IMR-90 (cell line): Measurements from ENCODE around the gene ATRX. TPM values are rescaled to one million over a fixed set of nuclear protein-coding genes. Genes with fewer than 3 reads are reported as not detected.

Source experiments
- ATAC-seq: fragments of 200-7000 bp; cut with Tn5 transposase; 2 replicates; pipeline ENCODE4 v1.9.1; 2020; ENCODE audit warnings: low read depth, mild to moderate bottlenecking, moderate library complexity
- BruUV-seq: library from RNA; stranded (reverse); fragments of 400-500 nt; replicated peaks from 2 replicates; lab custom pipeline; 2021; lab: Mats Ljungman, UMichigan
- CTCF ChIA-PET: fragments of 300-600 bp; formaldehyde crosslinking; extraction: SDS; loops from one replicate; lab custom pipeline; 2021; ENCODE audit warnings: antibody characterized with exemption; lab: Yijun Ruan, JAX
- POLR2A ChIA-PET: fragments of 300-600 bp; sonication (Branson Sonifier 250); formaldehyde crosslinking; loops from one replicate; lab custom pipeline; 2022; ENCODE audit warnings: antibody characterized with exemption; ENCODE audit not compliant: unreplicated experiment; lab: Charles Lee
- DNase-seq: peaks from one replicate; pipeline ENCODE4 v3.0.0; 2013
- H2AFZ ChIP-seq: replicated peaks from 2 replicates; pipeline ENCODE3; 2013; ENCODE audit warnings: low read length, mild to moderate bottlenecking; ENCODE audit not compliant: poor library complexity
- H2AK5ac ChIP-seq: 2 replicates; pipeline ENCODE4 v1.6.1; 2013; ENCODE audit warnings: low read depth, low read length, inconsistent platforms
- H2AK9ac ChIP-seq: replicated peaks from 2 replicates; pipeline ENCODE3; 2013; ENCODE audit warnings: mild to moderate bottlenecking, low read depth, low read length, moderate library complexity; ENCODE audit not compliant: poor library complexity
- H2BK120ac ChIP-seq: 2 replicates; pipeline ENCODE4 v1.6.1; 2013; ENCODE audit warnings: low read depth, low read length, inconsistent platforms
- H2BK15ac ChIP-seq: 3 replicates; pipeline ENCODE4 v1.6.1; 2013; ENCODE audit warnings: low read depth, low read length, inconsistent platforms
- H2BK20ac ChIP-seq: 2 replicates; pipeline ENCODE4 v1.6.1; 2013; ENCODE audit warnings: low read depth, mild to moderate bottlenecking, inconsistent platforms, low read length, moderate library complexity
- H2BK5ac ChIP-seq: 2 replicates; pipeline ENCODE4 v1.6.1; 2013; ENCODE audit warnings: mild to moderate bottlenecking, low read depth, low read length, inconsistent platforms; ENCODE audit not compliant: poor library complexity, severe bottlenecking
- H3K14ac ChIP-seq: replicated peaks from 2 replicates; pipeline ENCODE4 v1.6.1; 2013; ENCODE audit warnings: low read depth, low read length, inconsistent platforms
- H3K18ac ChIP-seq: 2 replicates; pipeline ENCODE4 v1.6.1; 2013; ENCODE audit warnings: low read depth, low read length, control low read depth
- H3K23ac ChIP-seq: 2 replicates; pipeline ENCODE4 v1.6.1; 2013; ENCODE audit warnings: low read depth, low read length, inconsistent platforms
- H3K27ac ChIP-seq: 2 replicates; pipeline ENCODE4 v1.5.1; 2013; ENCODE audit warnings: mild to moderate bottlenecking, control low read depth, low read length; ENCODE audit not compliant: insufficient read depth
- H3K27me3 ChIP-seq: 2 replicates; pipeline ENCODE4 v1.6.1; 2013; ENCODE audit warnings: low read length; ENCODE audit not compliant: control insufficient read depth, insufficient read depth
- H3K36me3 ChIP-seq: 2 replicates; pipeline ENCODE4 v1.6.1; 2013; ENCODE audit warnings: low read length, mixed read lengths; ENCODE audit not compliant: control insufficient read depth, insufficient read depth
- H3K4ac ChIP-seq: 2 replicates; pipeline ENCODE4 v1.6.1; 2013; ENCODE audit warnings: low read depth, low read length, inconsistent platforms
- H3K4me1 ChIP-seq: 2 replicates; pipeline ENCODE4 v1.6.1; 2013; ENCODE audit warnings: low read length, mixed read lengths; ENCODE audit not compliant: control insufficient read depth, insufficient read depth
- H3K4me2 ChIP-seq: 2 replicates; pipeline ENCODE4 v1.6.1; 2013; ENCODE audit warnings: low read depth, mild to moderate bottlenecking, control low read depth, low read length, moderate library complexity
- H3K4me3 ChIP-seq: 2 replicates; pipeline ENCODE4 v1.5.1; 2013; ENCODE audit warnings: low read depth, mild to moderate bottlenecking, control low read depth, low read length, moderate library complexity; ENCODE audit not compliant: insufficient read depth
- H3K56ac ChIP-seq: 2 replicates; pipeline ENCODE4 v1.6.1; 2013; ENCODE audit warnings: low read length, inconsistent platforms; ENCODE audit not compliant: insufficient read depth; ENCODE audit errors: extremely low read depth
- H3K79me1 ChIP-seq, 2 experiments: 2 replicates each; pipeline ENCODE4 v1.6.1; 2013; ENCODE audit warnings: low read length in 2 of 2, inconsistent platforms in 1 of 2, low read depth in 1 of 2
- H3K9ac ChIP-seq: 2 replicates; pipeline ENCODE4 v1.6.1; 2013; ENCODE audit warnings: low read depth, low read length, control low read depth
- H3K9me1 ChIP-seq: 2 replicates; pipeline ENCODE4 v1.6.1; 2013; ENCODE audit warnings: low read length, inconsistent platforms; ENCODE audit not compliant: insufficient read depth
- H3K9me3 ChIP-seq: 2 replicates; pipeline ENCODE4 v1.6.1; 2013; ENCODE audit warnings: low read length; ENCODE audit not compliant: control insufficient read depth, insufficient read depth
- H4K20me1 ChIP-seq: 2 replicates; pipeline ENCODE4 v1.6.1; 2013; ENCODE audit warnings: low read length, inconsistent platforms; ENCODE audit not compliant: insufficient read depth
- H4K5ac ChIP-seq: 2 replicates; pipeline ENCODE4 v1.6.1; 2013; ENCODE audit warnings: mild to moderate bottlenecking, low read depth, low read length, control low read depth
- H4K8ac ChIP-seq, 2 experiments: 2 replicates each; pipeline ENCODE4 v1.6.1; 2013; ENCODE audit warnings: low read depth in 2 of 2, low read length in 2 of 2, control low read depth in 1 of 2, inconsistent platforms in 1 of 2
- H4K91ac ChIP-seq: 2 replicates; pipeline ENCODE4 v1.6.1; 2013; ENCODE audit warnings: low read depth, low read length, inconsistent platforms; ENCODE audit not compliant: insufficient read depth
- BHLHE40 ChIP-seq: fragments of 150-350 bp; IDR thresholded peaks from 2 replicates; pipeline ENCODE4 v1.6.1; 2016; ENCODE audit warnings: mild to moderate bottlenecking, low read depth, low read length
- CEBPB ChIP-seq: IDR thresholded peaks from 2 replicates; pipeline ENCODE4 v1.6.1; 2012; ENCODE audit warnings: low read depth, low read length, improper control_type of control experiment
- CHD1 ChIP-seq: IDR thresholded peaks from 2 replicates; pipeline ENCODE4 v1.6.1; 2012; ENCODE audit warnings: low read depth, low read length, improper control_type of control experiment
- FOS ChIP-seq: fragments of 150-350 bp; IDR thresholded peaks from 2 replicates; pipeline ENCODE4 v1.6.1; 2016; ENCODE audit warnings: low read depth, low read length
- MAFK ChIP-seq: IDR thresholded peaks from 2 replicates; pipeline ENCODE4 v1.6.1; 2012; ENCODE audit warnings: low read depth, low read length, improper control_type of control experiment
- MAZ ChIP-seq: IDR thresholded peaks from 2 replicates; pipeline ENCODE4 v1.6.1; 2012; ENCODE audit warnings: low read depth, mild to moderate bottlenecking, low read length, improper control_type of control experiment, moderate library complexity, borderline replicate concordance
- MXI1 ChIP-seq: IDR thresholded peaks from 2 replicates; pipeline ENCODE4 v1.6.1; 2012; ENCODE audit warnings: low read depth, mild to moderate bottlenecking, low read length, moderate library complexity, borderline replicate concordance
- POLR2A ChIP-seq: IDR thresholded peaks from 2 replicates; pipeline ENCODE4 v1.6.1; 2012; ENCODE audit warnings: mild to moderate bottlenecking, low read depth, low read length
- RAD21 ChIP-seq: IDR thresholded peaks from 2 replicates; pipeline ENCODE4 v1.6.1; 2012; ENCODE audit warnings: low read length, improper control_type of control experiment
- RCOR1 ChIP-seq: IDR thresholded peaks from 2 replicates; pipeline ENCODE4 v1.6.1; 2012; ENCODE audit warnings: mild to moderate bottlenecking, low read length, improper control_type of control experiment; ENCODE audit not compliant: insufficient replicate concordance
- RFX5 ChIP-seq: IDR thresholded peaks from 2 replicates; pipeline ENCODE4 v1.8.0; 2012; ENCODE audit warnings: low read depth, mild to moderate bottlenecking, low read length, moderate library complexity
- WGBS, 2 experiments: methylation state at CpG; one replicate each; pipeline versions ENCODE4 v1.1.5 to v1.1.7; 2013; ENCODE audit warnings: missing lambda C conversion rate in 2 of 2; ENCODE audit not compliant: insufficient read length in 1 of 2; ENCODE audit errors: extremely low coverage in 2 of 2; 5-methylcytosine and 5-hydroxymethylcytosine counted together
- dilution Hi-C: fragments of 300-500 bp; cut with HindIII; formaldehyde crosslinking; loops from one replicate; pipeline ENCODE4 v1.14.3; 2018; ENCODE audit warnings: low sequenced_read_pairs; ENCODE audit not compliant: unreplicated experiment
- in situ Hi-C: fragments of 300-500 bp; cut with MboI; formaldehyde crosslinking; loops from 3 replicates; pipeline ENCODE4 v1.14.3; 2019; ENCODE audit warnings: low sequenced_read_pairs, inconsistent platforms, mixed read lengths
- intact Hi-C: fragments of 100-400 bp; cut with micrococcal nuclease; formaldehyde crosslinking; loops from 2 replicates; pipeline ENCODE4 v1.10.0; 2022
- polyA plus RNA-seq, 3 experiments: library from polyadenylated mRNA; depleted of rRNA; stranded (reverse); fragments of >200 nt; gene quantifications; 2 replicates each; pipeline ENCODE4 v1.2.3, GENCODE V29; 2012; ENCODE audit warnings: low replicate concordance in 1 of 3
- total RNA-seq: library from RNA; depleted of rRNA; stranded (reverse); fragments of >200 nt; gene quantifications from 2 replicates; pipeline ENCODE4 v1.2.3, GENCODE V29; 2012
- TF ChIP-seq, protein P1 (sequence below): fragments of 150-350 bp; IDR thresholded peaks from 2 replicates; pipeline ENCODE4 v1.6.1; 2017; ENCODE audit warnings: mild to moderate bottlenecking, antibody characterized with exemption, low read length, low read depth
- TF ChIP-seq, protein P2 (sequence below): fragments of 150-350 bp; IDR thresholded peaks from 2 replicates; pipeline ENCODE4 v1.6.1; 2016; ENCODE audit warnings: low read depth, mild to moderate bottlenecking, low read length, moderate library complexity, borderline replicate concordance
- TF ChIP-seq, protein P3 (sequence below): conservative IDR thresholded peaks from 2 replicates; pipeline ENCODE4 v1.5.1; 2012; ENCODE audit warnings: mild to moderate bottlenecking, low read depth, low read length, improper control_type of control experiment

Gene ATRX
- total and polyA plus RNA-seq, 2 of the 4 experiments (the other 2 are of a cell fraction): 20.7 to 73.8 TPM

DNA sequence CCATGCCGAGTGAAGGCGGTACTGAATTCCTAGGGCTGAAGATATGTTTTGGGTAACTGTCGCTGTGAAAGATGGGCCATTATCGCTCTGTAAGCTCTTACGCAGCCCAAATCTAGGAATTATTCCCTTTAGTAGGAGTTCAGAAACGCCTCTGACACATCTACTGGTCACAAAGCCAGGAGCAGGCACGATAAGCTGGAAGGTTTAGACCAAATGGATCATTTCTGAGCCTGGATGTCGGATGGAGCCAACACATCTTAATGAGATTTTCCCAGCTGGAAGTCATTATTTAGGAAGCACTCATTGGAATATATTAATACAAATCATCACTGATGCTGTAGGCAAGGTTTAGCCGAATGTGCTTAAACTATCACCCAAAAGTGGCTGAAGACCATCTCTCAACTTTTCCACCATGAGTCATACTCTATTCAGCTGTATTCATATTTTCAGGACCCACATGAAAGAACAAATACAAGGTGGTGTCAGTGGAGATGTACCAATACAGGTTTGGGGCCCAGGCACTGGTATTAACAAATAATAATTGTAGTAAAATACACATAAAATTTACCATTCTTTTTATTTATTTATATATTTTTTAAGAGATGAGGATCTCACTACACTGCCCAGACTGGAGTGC, 34.2 kb upstream of the ATRX start:
- 40% methylated on average over 2 of the region's 9 CpGs; no CpG with 5 or more reads in 1 of the 2 experiments for WGBS, 2 experiments
- in situ Hi-C loops: no loop called here
- no TSS peak for BruUV-seq

More for the DNA sequence above, 34.2 kb upstream of the ATRX start:
- Histone ChIP-seq H3K9me1 (no peaks in the 10 kb centered on the region), H4K5ac (no peak overlapping the region), H4K91ac (no peak overlapping the region), H2AK5ac (no peak overlapping the region), H3K56ac (no peak overlapping the region), H3K27ac (no peak overlapping the region), H4K8ac (no peak overlapping the region), H3K9me3 (no peaks in the 10 kb centered on the region), H3K4ac (no peak overlapping the region), H2AFZ (no peak overlapping the region), H3K4me1 (no peaks in the 10 kb centered on the region), H2BK5ac (no peak overlapping the region), H3K23ac (no peak overlapping the region), H3K4me3 (no peak overlapping the region), H3K9ac (no peak overlapping the region), H3K14ac (no peak overlapping the region), H2BK120ac (no peak overlapping the region), H3K18ac (no peak overlapping the region), H3K36me3 (peaks cover 2% of the 10 kb centered on the region; the same call in 1 of the 2 replicates), H2BK15ac (no peak overlapping the region), H3K4me2 (no peak overlapping the region), H2AK9ac (no peak overlapping the region), H4K20me1 (no peaks in the 10 kb centered on the region), H3K79me1 (no peaks in the 10 kb centered on the region), H3K27me3 (no peaks in the 10 kb centered on the region), H2BK20ac (no peak overlapping the region)
- TF ChIP-seq MAFK (no peak), MAZ (no peak), MXI1 (no peak), FOS (no peak), CEBPB (no peak), POLR2A (no peak), RAD21 (no peak), BHLHE40 (no peak), RCOR1 (no peak), CHD1 (no peak), RFX5 (no peak)
- TF ChIP-seq, protein P1, sequence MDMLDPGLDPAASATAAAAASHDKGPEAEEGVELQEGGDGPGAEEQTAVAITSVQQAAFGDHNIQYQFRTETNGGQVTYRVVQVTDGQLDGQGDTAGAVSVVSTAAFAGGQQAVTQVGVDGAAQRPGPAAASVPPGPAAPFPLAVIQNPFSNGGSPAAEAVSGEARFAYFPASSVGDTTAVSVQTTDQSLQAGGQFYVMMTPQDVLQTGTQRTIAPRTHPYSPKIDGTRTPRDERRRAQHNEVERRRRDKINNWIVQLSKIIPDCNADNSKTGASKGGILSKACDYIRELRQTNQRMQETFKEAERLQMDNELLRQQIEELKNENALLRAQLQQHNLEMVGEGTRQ: no peak
- TF ChIP-seq, protein P2, sequence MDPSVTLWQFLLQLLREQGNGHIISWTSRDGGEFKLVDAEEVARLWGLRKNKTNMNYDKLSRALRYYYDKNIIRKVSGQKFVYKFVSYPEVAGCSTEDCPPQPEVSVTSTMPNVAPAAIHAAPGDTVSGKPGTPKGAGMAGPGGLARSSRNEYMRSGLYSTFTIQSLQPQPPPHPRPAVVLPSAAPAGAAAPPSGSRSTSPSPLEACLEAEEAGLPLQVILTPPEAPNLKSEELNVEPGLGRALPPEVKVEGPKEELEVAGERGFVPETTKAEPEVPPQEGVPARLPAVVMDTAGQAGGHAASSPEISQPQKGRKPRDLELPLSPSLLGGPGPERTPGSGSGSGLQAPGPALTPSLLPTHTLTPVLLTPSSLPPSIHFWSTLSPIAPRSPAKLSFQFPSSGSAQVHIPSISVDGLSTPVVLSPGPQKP: no peak
- TF ChIP-seq, protein P3, sequence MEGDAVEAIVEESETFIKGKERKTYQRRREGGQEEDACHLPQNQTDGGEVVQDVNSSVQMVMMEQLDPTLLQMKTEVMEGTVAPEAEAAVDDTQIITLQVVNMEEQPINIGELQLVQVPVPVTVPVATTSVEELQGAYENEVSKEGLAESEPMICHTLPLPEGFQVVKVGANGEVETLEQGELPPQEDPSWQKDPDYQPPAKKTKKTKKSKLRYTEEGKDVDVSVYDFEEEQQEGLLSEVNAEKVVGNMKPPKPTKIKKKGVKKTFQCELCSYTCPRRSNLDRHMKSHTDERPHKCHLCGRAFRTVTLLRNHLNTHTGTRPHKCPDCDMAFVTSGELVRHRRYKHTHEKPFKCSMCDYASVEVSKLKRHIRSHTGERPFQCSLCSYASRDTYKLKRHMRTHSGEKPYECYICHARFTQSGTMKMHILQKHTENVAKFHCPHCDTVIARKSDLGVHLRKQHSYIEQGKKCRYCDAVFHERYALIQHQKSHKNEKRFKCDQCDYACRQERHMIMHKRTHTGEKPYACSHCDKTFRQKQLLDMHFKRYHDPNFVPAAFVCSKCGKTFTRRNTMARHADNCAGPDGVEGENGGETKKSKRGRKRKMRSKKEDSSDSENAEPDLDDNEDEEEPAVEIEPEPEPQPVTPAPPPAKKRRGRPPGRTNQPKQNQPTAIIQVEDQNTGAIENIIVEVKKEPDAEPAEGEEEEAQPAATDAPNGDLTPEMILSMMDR: no peak
- CTCF ChIA-PET: no interaction called here
- intact Hi-C loops (no loop called here), dilution Hi-C loops (no loop called here)
- DNase-seq (no peak), ATAC-seq (no peak)
- POLR2A ChIA-PET: no interaction called here
